ENCODE data around the gene SPSB1. TPM values are rescaled to one million over a fixed set of nuclear protein-coding genes. Genes with fewer than 3 reads are reported as not detected.
A peak's percentile ranks its signal among the peaks of the same experiment; 100 is the strongest.

Gene SPSB1
- polyA plus RNA-seq, 1 experiment, result 20.3 TPM

- no peaks in the 10 kb centered on the region for H3K27me3 ChIP-seq (ENCODE audit: control insufficient read depth, insufficient read depth, low read length)
- TF ChIP-seq CTCF (IDR thresholded peaks at IDR 0.05; ENCODE audit: low read depth, low read length), result no peak
- no peak overlapping the region for H3K27ac ChIP-seq (ENCODE audit: low read depth, low read length)
- no peak overlapping the region for H3K4me3 ChIP-seq (ENCODE audit: low read depth, low read length)
- DNase-seq (ENCODE audit: low read depth, low spot score), result no peak
- ChIA-PET CTCF (interaction anchor here (0.7 to 1.1 kb wide), 2 partner anchors 221 to 225 kb away, joined by 3 to 6 read pairs; no protein-coding TSS in a partner anchor), POLR2A (interaction anchor here (0.6 kb wide), 1 partner anchor 518 kb away, joined by 6 read pairs; no protein-coding TSS in a partner anchor)
- H3K9me3 ChIP-seq (ENCODE audit: control insufficient read depth, insufficient read depth, low read length), result no peaks in the 10 kb centered on the region; the same call in 1 of the 2 replicates
Observed at GRCh38 chr1:9270290-9270883, 22.3 kb upstream of the SPSB1 start.

- POLR2A ChIA-PET, result no interaction called here
- no peaks in the 10 kb centered on the region for H3K27me3 ChIP-seq (ENCODE audit: control insufficient read depth, insufficient read depth, low read length)
- H3K27ac ChIP-seq (ENCODE audit: low read depth, low read length), result no peak overlapping the region
- no peaks in the 10 kb centered on the region; the same call in 1 of the 2 replicates for H3K9me3 ChIP-seq (ENCODE audit: control insufficient read depth, insufficient read depth, low read length)
- TF ChIP-seq CTCF (IDR thresholded peaks at IDR 0.05; ENCODE audit: low read depth, low read length), result no peak
- CTCF ChIA-PET, result interaction anchor here (3.5 kb wide), 1 partner anchor 18 kb away, joined by 11 read pairs; no protein-coding TSS in a partner anchor
- no peak overlapping the region for H3K4me3 ChIP-seq (ENCODE audit: low read depth, low read length)
- no peak for DNase-seq (ENCODE audit: low read depth, low spot score)
Observed at GRCh38 chr1:9271283-9271682, 21.4 kb upstream of the SPSB1 start.

- TF ChIP-seq CTCF (IDR thresholded peaks at IDR 0.05; ENCODE audit: low read depth, low read length), result no peak
- Histone ChIP-seq H3K9me3 (ENCODE audit: control insufficient read depth, insufficient read depth, low read length) (no peaks in the 10 kb centered on the region; the same call in 1 of the 2 replicates), H3K27me3 (ENCODE audit: control insufficient read depth, insufficient read depth, low read length) (no peaks in the 10 kb centered on the region), H3K27ac (ENCODE audit: low read depth, low read length) (no peak overlapping the region), H3K4me3 (ENCODE audit: low read depth, low read length) (no peak overlapping the region)
- ChIA-PET CTCF (interaction anchor here (1.2 to 3.5 kb wide), 3 partner anchors 18 to 301 kb away, joined by 3 to 11 read pairs (median 4); no protein-coding TSS in a partner anchor), POLR2A (no interaction called here)
- no peak for DNase-seq (ENCODE audit: low read depth, low spot score)
Observed at GRCh38 chr1:9271861-9272595, 20.7 kb upstream of the SPSB1 start.

- H3K9me3 ChIP-seq (ENCODE audit: control insufficient read depth, insufficient read depth, low read length), result no peaks in the 10 kb centered on the region; the same call in 1 of the 2 replicates
- ChIA-PET CTCF (interaction anchor here (1.2 to 3.5 kb wide), 3 partner anchors 17 to 300 kb away, joined by 3 to 11 read pairs (median 4); no protein-coding TSS in a partner anchor), POLR2A (no interaction called here)
- H3K4me3 ChIP-seq (ENCODE audit: low read depth, low read length), result no peak overlapping the region
- no peak for TF ChIP-seq CTCF (IDR thresholded peaks at IDR 0.05; ENCODE audit: low read depth, low read length)
- H3K27me3 ChIP-seq (ENCODE audit: control insufficient read depth, insufficient read depth, low read length), result no peaks in the 10 kb centered on the region
- H3K27ac ChIP-seq (ENCODE audit: low read depth, low read length), result no peak overlapping the region
- no peak for DNase-seq (ENCODE audit: low read depth, low spot score)
Observed at GRCh38 chr1:9273177-9273576, 19.5 kb upstream of the SPSB1 start.

- Histone ChIP-seq H3K9me3 (ENCODE audit: control insufficient read depth, insufficient read depth, low read length) (no peaks in the 10 kb centered on the region; the same call in 1 of the 2 replicates), H3K4me3 (ENCODE audit: low read depth, low read length) (no peak overlapping the region), H3K27ac (ENCODE audit: low read depth, low read length) (peak overlapping the region; percentile 12), H3K27me3 (ENCODE audit: control insufficient read depth, insufficient read depth, low read length) (no peaks in the 10 kb centered on the region)
- ChIA-PET POLR2A (interaction anchor here (1.0 to 1.1 kb wide), 2 partner anchors 14 to 33 kb away, joined by 3 to 7 read pairs; no protein-coding TSS in a partner anchor), CTCF (interaction anchor here (0.9 to 1.9 kb wide), 2 partner anchors 8 to 216 kb away, joined by 3 to 6 read pairs; no protein-coding TSS in a partner anchor)
- no peak for TF ChIP-seq CTCF (IDR thresholded peaks at IDR 0.05; ENCODE audit: low read depth, low read length)
- no peak for DNase-seq (ENCODE audit: low read depth, low spot score)
Observed at GRCh38 chr1:9275161-9275560, 17.5 kb upstream of the SPSB1 start.

Data from AG04450 (cell line).